Neural progenitor cell (in vitro differentiated cells): ENCODE results near the gene TPST2.

Source experiments
- EZH2 ChIP-seq: fragments of 200-600 bp; sonication (generic); IDR thresholded peaks from 2 replicates; pipeline ENCODE4 v1.6.1; 2017; ENCODE audit warnings: antibody characterized with exemption, mild to moderate bottlenecking, moderate library complexity
- EZH2phosphoT487 ChIP-seq: fragments of 200-600 bp; sonication (generic); IDR thresholded peaks from 2 replicates; pipeline ENCODE4 v1.6.1; 2017; ENCODE audit warnings: antibody characterized with exemption
- TF ChIP-seq, protein P1 (sequence below): fragments of 200-600 bp; sonication (generic); IDR thresholded peaks from 2 replicates; pipeline ENCODE4 v1.5.1; 2017; ENCODE audit warnings: antibody characterized with exemption, mild to moderate bottlenecking

DNA sequence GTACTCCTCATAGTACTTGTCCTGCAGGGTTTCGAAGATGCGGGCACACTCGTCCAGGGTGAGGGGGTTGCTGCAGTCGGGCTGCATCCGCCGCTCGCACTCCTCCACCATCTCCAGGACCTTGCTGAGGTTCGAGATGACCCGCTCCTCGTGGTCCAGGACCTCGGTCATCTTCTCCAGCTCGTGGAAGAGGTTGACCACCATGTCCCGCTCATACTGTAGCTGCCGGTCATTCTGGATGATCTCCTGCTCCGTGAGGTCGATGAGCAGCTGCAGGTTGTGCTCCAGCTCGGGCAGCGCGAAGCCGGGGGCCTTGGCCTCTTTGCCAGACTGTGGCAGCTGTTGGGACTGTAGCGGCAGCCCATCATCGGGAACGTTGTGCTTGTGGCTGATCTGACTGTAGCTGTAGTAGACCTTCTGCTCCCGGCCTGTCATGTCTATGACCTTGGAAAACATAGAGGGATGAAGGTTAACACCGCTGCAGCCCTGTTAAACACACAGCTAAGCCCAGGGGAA lies 90.7 kb downstream of the TPST2 start:
- TF ChIP-seq EZH2 (no peak), EZH2phosphoT487 (no peak)
- TF ChIP-seq, protein P1, sequence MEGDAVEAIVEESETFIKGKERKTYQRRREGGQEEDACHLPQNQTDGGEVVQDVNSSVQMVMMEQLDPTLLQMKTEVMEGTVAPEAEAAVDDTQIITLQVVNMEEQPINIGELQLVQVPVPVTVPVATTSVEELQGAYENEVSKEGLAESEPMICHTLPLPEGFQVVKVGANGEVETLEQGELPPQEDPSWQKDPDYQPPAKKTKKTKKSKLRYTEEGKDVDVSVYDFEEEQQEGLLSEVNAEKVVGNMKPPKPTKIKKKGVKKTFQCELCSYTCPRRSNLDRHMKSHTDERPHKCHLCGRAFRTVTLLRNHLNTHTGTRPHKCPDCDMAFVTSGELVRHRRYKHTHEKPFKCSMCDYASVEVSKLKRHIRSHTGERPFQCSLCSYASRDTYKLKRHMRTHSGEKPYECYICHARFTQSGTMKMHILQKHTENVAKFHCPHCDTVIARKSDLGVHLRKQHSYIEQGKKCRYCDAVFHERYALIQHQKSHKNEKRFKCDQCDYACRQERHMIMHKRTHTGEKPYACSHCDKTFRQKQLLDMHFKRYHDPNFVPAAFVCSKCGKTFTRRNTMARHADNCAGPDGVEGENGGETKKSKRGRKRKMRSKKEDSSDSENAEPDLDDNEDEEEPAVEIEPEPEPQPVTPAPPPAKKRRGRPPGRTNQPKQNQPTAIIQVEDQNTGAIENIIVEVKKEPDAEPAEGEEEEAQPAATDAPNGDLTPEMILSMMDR, result no peak
